ENCODE measurements around the gene BCL2.

BCL2 gene

GRCh38 chr18:63346031-63346430 is 26.5 kb upstream of the BCL2 start:
- Histone ChIP-seq H3K36me3 (ENCODE audit: control insufficient read depth, insufficient read depth, low read length) (peaks cover 21% of the 10 kb centered on the region), H3K9ac (ENCODE audit: low read length) (no peak overlapping the region)

GRCh38 chr18:63344918-63345317 is 25.3 kb upstream of the BCL2 start:
- H3K27ac ChIP-seq (ENCODE audit: low read depth, low read length): no peak overlapping the region
- H3K36me3 ChIP-seq (ENCODE audit: control insufficient read depth, insufficient read depth, low read length): peaks cover 21% of the 10 kb centered on the region
- no peak overlapping the region for H3K9ac ChIP-seq (ENCODE audit: low read length)

More at GRCh38 chr18:63346031-63346430, 26.5 kb upstream of the BCL2 start:
- Histone ChIP-seq H3K4me3 (ENCODE audit: low read length) (no peak overlapping the region), H3K27me3 (ENCODE audit: control insufficient read depth, insufficient read depth, low read length) (no peaks in the 10 kb centered on the region), H3K4me1 (ENCODE audit: control insufficient read depth, insufficient read depth, low read length) (peaks cover 11% of the 10 kb centered on the region), H3K27ac (ENCODE audit: low read depth, low read length) (peak overlapping the region; percentile 77)

GRCh38 chr18:63344263-63344662 is 24.7 kb upstream of the BCL2 start:
- peaks cover 15% of the 10 kb centered on the region for H3K36me3 ChIP-seq (ENCODE audit: control insufficient read depth, insufficient read depth, low read length)
- H3K27ac ChIP-seq (ENCODE audit: low read depth, low read length): peak overlapping the region; percentile 22
- H3K4me3 ChIP-seq (ENCODE audit: low read length): no peak overlapping the region
- no peaks in the 10 kb centered on the region for H3K27me3 ChIP-seq (ENCODE audit: control insufficient read depth, insufficient read depth, low read length)
- no peak overlapping the region for H3K9ac ChIP-seq (ENCODE audit: low read length)
- H3K4me1 ChIP-seq (ENCODE audit: control insufficient read depth, insufficient read depth, low read length): peaks cover 11% of the 10 kb centered on the region

More at GRCh38 chr18:63344918-63345317, 25.3 kb upstream of the BCL2 start:
- peaks cover 11% of the 10 kb centered on the region for H3K4me1 ChIP-seq (ENCODE audit: control insufficient read depth, insufficient read depth, low read length)
- H3K4me3 ChIP-seq (ENCODE audit: low read length): no peak overlapping the region
- no peaks in the 10 kb centered on the region for H3K27me3 ChIP-seq (ENCODE audit: control insufficient read depth, insufficient read depth, low read length)

- Histone ChIP-seq H3K36me3 (ENCODE audit: control insufficient read depth, insufficient read depth, low read length) (peaks cover 15% of the 10 kb centered on the region), H3K27me3 (ENCODE audit: control insufficient read depth, insufficient read depth, low read length) (no peaks in the 10 kb centered on the region), H3K4me1 (ENCODE audit: control insufficient read depth, insufficient read depth, low read length) (peaks cover 11% of the 10 kb centered on the region), H3K27ac (ENCODE audit: low read depth, low read length) (no peak overlapping the region), H3K4me3 (ENCODE audit: low read length) (no peak overlapping the region), H3K9ac (ENCODE audit: low read length) (no peak overlapping the region)
These were observed 22.6 kb upstream of the BCL2 start for GRCh38 chr18:63342206-63342605.

- no peak overlapping the region for H3K27ac ChIP-seq (ENCODE audit: low read depth, low read length)
- H3K4me3 ChIP-seq (ENCODE audit: low read length): no peak overlapping the region
- H3K9ac ChIP-seq (ENCODE audit: low read length): no peak overlapping the region
- peaks cover 20% of the 10 kb centered on the region for H3K36me3 ChIP-seq (ENCODE audit: control insufficient read depth, insufficient read depth, low read length)
- no peaks in the 10 kb centered on the region for H3K27me3 ChIP-seq (ENCODE audit: control insufficient read depth, insufficient read depth, low read length)
- H3K4me1 ChIP-seq (ENCODE audit: control insufficient read depth, insufficient read depth, low read length): no peaks in the 10 kb centered on the region
These were observed 20.4 kb upstream of the BCL2 start for GRCh38 chr18:63339920-63340484.

- H3K9ac ChIP-seq (ENCODE audit: low read length): no peak overlapping the region
- no peak overlapping the region for H3K27ac ChIP-seq (ENCODE audit: low read depth, low read length)
- H3K4me3 ChIP-seq (ENCODE audit: low read length): no peak overlapping the region
- H3K4me1 ChIP-seq (ENCODE audit: control insufficient read depth, insufficient read depth, low read length): no peaks in the 10 kb centered on the region
- no peaks in the 10 kb centered on the region for H3K27me3 ChIP-seq (ENCODE audit: control insufficient read depth, insufficient read depth, low read length)
- peaks cover 15% of the 10 kb centered on the region for H3K36me3 ChIP-seq (ENCODE audit: control insufficient read depth, insufficient read depth, low read length)
These were observed 17.0 kb upstream of the BCL2 start for GRCh38 chr18:63336366-63337099.

GRCh38 chr18:63331105-63331504 is 11.5 kb upstream of the BCL2 start:
- H3K27me3 ChIP-seq (ENCODE audit: control insufficient read depth, insufficient read depth, low read length): no peaks in the 10 kb centered on the region
- H3K4me3 ChIP-seq (ENCODE audit: low read length): no peak overlapping the region
- H3K36me3 ChIP-seq (ENCODE audit: control insufficient read depth, insufficient read depth, low read length): peaks cover 8% of the 10 kb centered on the region
- H3K27ac ChIP-seq (ENCODE audit: low read depth, low read length): no peak overlapping the region
- no peak overlapping the region for H3K9ac ChIP-seq (ENCODE audit: low read length)
- H3K4me1 ChIP-seq (ENCODE audit: control insufficient read depth, insufficient read depth, low read length): no peaks in the 10 kb centered on the region

- H3K9ac ChIP-seq (ENCODE audit: low read length): no peak overlapping the region
- H3K27ac ChIP-seq (ENCODE audit: low read depth, low read length): no peak overlapping the region
- H3K27me3 ChIP-seq (ENCODE audit: control insufficient read depth, insufficient read depth, low read length): no peaks in the 10 kb centered on the region
- H3K36me3 ChIP-seq (ENCODE audit: control insufficient read depth, insufficient read depth, low read length): peaks cover 3% of the 10 kb centered on the region
- H3K4me3 ChIP-seq (ENCODE audit: low read length): no peak overlapping the region
- H3K4me1 ChIP-seq (ENCODE audit: control insufficient read depth, insufficient read depth, low read length): no peaks in the 10 kb centered on the region
These were observed 10.0 kb upstream of the BCL2 start for GRCh38 chr18:63329431-63330145.

- Histone ChIP-seq H3K36me3 (ENCODE audit: control insufficient read depth, insufficient read depth, low read length) (no peaks in the 10 kb centered on the region), H3K27me3 (ENCODE audit: control insufficient read depth, insufficient read depth, low read length) (no peaks in the 10 kb centered on the region), H3K4me3 (ENCODE audit: low read length) (no peak overlapping the region), H3K4me1 (ENCODE audit: control insufficient read depth, insufficient read depth, low read length) (peaks cover 6% of the 10 kb centered on the region), H3K27ac (ENCODE audit: low read depth, low read length) (no peak overlapping the region), H3K9ac (ENCODE audit: low read length) (no peak overlapping the region)
These were observed 6.4 kb upstream of the BCL2 start for GRCh38 chr18:63326011-63326410.

- no peaks in the 10 kb centered on the region for H3K27me3 ChIP-seq (ENCODE audit: control insufficient read depth, insufficient read depth, low read length)
- no peak overlapping the region for H3K4me3 ChIP-seq (ENCODE audit: low read length)
- H3K36me3 ChIP-seq (ENCODE audit: control insufficient read depth, insufficient read depth, low read length): no peaks in the 10 kb centered on the region
- no peak overlapping the region for H3K9ac ChIP-seq (ENCODE audit: low read length)
- H3K4me1 ChIP-seq (ENCODE audit: control insufficient read depth, insufficient read depth, low read length): peaks cover 10% of the 10 kb centered on the region
- H3K27ac ChIP-seq (ENCODE audit: low read depth, low read length): no peak overlapping the region
These were observed 5.6 kb upstream of the BCL2 start for GRCh38 chr18:63325086-63325686.

GRCh38 chr18:63322908-63323634 is 3.5 kb upstream of the BCL2 start:
- peaks cover 10% of the 10 kb centered on the region for H3K4me1 ChIP-seq (ENCODE audit: control insufficient read depth, insufficient read depth, low read length)
- no peak overlapping the region for H3K9ac ChIP-seq (ENCODE audit: low read length)
- no peak overlapping the region for H3K27ac ChIP-seq (ENCODE audit: low read depth, low read length)
- no peaks in the 10 kb centered on the region for H3K36me3 ChIP-seq (ENCODE audit: control insufficient read depth, insufficient read depth, low read length)
- H3K4me3 ChIP-seq (ENCODE audit: low read length): no peak overlapping the region
- H3K27me3 ChIP-seq (ENCODE audit: control insufficient read depth, insufficient read depth, low read length): no peaks in the 10 kb centered on the region

- Histone ChIP-seq H3K4me3 (ENCODE audit: low read length) (no peak overlapping the region), H3K27me3 (ENCODE audit: control insufficient read depth, insufficient read depth, low read length) (no peaks in the 10 kb centered on the region), H3K36me3 (ENCODE audit: control insufficient read depth, insufficient read depth, low read length) (no peaks in the 10 kb centered on the region), H3K27ac (ENCODE audit: low read depth, low read length) (no peak overlapping the region), H3K4me1 (ENCODE audit: control insufficient read depth, insufficient read depth, low read length) (peaks cover 15% of the 10 kb centered on the region), H3K9ac (ENCODE audit: low read length) (no peak overlapping the region)
These were observed 2.6 kb upstream of the BCL2 start for GRCh38 chr18:63322206-63322605.

Data from rectal smooth muscle tissue (tissue), 1 donor.